ENCODE measurements around the gene SPSB3. TPM values are rescaled to one million over a fixed set of nuclear protein-coding genes. Genes with fewer than 3 reads are reported as not detected.
A peak's percentile ranks its signal among the peaks of the same experiment; 100 is the strongest.

The SPSB3 gene
- total RNA-seq, 2 experiments from 2014 or later: 12.5 to 13.6 TPM

DNA sequence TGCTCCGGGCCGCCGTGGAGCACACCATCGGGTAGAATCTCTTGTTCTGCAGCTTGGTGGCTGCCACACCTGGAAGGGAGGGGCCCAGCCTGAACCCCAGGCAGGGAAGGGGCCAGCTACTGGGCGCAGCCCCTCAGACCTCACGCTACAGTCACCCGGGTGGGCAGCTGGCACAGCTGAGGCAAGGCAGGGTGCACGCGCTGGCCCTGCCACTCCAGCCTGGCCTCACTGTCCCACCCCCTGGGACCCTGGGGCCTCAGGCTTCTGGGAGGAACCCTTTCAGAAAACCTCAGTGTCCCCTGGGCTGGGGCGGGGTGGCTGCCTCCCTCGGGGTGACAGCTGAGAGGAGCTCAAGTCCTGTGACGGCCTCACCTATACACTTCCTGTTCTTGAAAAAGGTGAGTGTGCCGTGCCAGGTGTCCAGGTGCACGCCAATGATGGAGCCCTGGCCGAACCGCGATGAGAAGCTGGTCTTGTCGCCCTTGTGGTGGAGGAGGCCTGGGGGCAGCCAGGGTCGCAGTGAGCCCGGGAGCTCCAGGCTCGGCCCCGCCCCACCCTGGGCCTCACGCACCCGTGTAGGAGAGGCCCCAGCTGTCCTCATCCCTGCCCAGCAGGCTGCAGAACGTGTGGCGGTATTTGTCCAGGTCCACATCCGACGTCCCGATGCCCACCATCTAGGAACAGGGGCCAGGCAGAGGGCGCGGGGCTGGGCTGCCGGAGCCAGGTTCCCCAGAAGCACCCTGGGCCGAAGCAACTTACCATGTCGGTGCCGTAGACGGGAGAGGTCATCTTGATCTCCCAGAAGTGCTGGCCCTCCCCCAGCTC lies 4.8 kb downstream of the SPSB3 start:
- ATAC-seq: no peak
- intact Hi-C loops (cut with DNase I, micrococcal nuclease): no loop called here
- Mint-ChIP-seq H3K36me3 (ENCODE audit: low read depth) (peaks cover 6% of the 10 kb centered on the region), H3K9me3 (ENCODE audit: low read depth) (no peaks in the 10 kb centered on the region), H3K4me1 (peaks cover 13% of the 10 kb centered on the region), H3K27me3 (no peaks in the 10 kb centered on the region), H3K27ac (no peak overlapping the region), H3K4me3 (no peak overlapping the region)
- ChIA-PET POLR2A (no interaction called here), CTCF (no interaction called here)
- peak; percentile 10 for DNase-seq

DNA sequence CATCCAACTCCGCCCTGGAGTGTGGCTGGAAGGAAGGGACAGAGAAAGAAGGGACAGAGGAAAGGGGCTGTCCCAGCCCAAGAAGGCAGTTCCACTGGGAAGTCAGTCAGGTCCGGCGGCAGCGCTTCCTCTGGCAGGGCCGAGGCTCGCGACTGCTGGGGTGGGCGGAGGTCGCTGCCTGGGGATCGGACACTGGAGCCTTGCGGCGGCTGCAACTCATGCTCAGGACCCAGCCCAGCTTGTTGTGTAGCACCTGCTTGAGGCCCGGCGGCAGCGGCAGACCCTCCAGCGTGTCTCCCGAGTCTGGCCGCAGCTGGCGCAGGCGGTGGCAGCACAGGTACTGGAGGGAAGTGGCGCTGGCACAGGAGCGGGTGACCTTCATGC lies 5.4 kb downstream of the SPSB3 start:
- peaks cover 13% of the 10 kb centered on the region for H3K4me1 Mint-ChIP-seq
- no peaks in the 10 kb centered on the region for H3K9me3 Mint-ChIP-seq (ENCODE audit: low read depth)
- no peak for ATAC-seq
- H3K36me3 Mint-ChIP-seq (ENCODE audit: low read depth): peaks cover 11% of the 10 kb centered on the region
- no peaks in the 10 kb centered on the region for H3K27me3 Mint-ChIP-seq
- intact Hi-C loops (cut with DNase I, micrococcal nuclease): no loop called here
- ChIA-PET POLR2A (no interaction called here), CTCF (no interaction called here)
- H3K4me3 Mint-ChIP-seq: no peak overlapping the region
- H3K27ac Mint-ChIP-seq: no peak overlapping the region
- DNase-seq: no peak

GRCh38 chr16:1776672-1776955 lies 5.8 kb downstream of the SPSB3 start:
- POLR2A ChIA-PET: no interaction called here
- intact Hi-C loops (cut with DNase I, micrococcal nuclease): no loop called here
- Mint-ChIP-seq H3K27ac (no peak overlapping the region), H3K4me1 (peaks cover 11% of the 10 kb centered on the region), H3K36me3 (ENCODE audit: low read depth) (peaks cover 14% of the 10 kb centered on the region), H3K9me3 (ENCODE audit: low read depth) (no peaks in the 10 kb centered on the region), H3K4me3 (no peak overlapping the region), H3K27me3 (no peaks in the 10 kb centered on the region)
- CTCF ChIA-PET: no interaction called here
- peak; percentile 4 for DNase-seq
- ATAC-seq: no peak

DNA sequence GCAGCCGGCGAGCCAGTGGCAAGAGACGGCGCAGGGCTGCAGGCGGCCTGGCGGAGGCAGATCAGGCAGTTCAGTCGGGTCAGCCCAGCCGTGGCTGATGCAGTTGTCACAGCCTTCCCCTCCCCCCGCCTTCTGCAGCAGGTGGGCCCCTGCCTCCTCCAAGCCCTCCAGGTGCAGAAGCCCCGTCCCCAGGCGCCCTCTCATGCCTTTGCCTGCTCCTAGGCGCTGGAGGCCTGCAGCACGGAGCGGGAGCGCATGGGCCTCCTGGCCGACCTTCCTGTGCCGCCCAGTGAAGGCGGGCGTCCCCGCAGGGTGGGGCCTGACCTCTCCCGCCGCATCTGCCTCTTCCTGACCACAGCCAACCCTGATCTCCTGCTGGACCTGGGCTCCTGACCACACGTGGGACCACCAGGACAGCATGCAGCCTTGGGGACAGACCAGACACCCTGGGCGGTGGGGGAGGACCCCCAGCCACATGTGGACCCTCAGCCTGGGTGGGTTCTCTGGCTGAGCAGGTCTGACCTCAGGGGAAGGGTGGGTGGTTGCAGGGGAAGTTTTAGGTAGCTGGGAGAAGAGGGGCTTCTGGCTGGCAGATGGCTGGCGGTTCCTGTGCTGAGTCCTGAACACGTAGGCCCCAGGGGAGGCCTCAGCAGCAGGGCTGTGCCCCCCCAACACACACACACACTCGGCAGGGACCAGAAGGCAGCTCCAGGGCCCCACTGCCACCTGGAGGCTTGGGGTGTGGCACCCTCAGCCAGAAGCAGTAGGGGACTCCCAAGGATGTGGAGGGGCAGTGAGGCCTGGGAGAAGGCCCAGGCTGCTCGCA lies 6.3 kb downstream of the SPSB3 start:
- H3K27me3 Mint-ChIP-seq: no peaks in the 10 kb centered on the region
- ATAC-seq: no peak
- POLR2A ChIA-PET: no interaction called here
- no peaks in the 10 kb centered on the region for H3K9me3 Mint-ChIP-seq (ENCODE audit: low read depth)
- H3K4me3 Mint-ChIP-seq: no peak overlapping the region
- CTCF ChIA-PET: interaction anchor here (0.6 kb wide), 2 partner anchors 60 to 360 kb away, joined by 3 read pairs; partner anchors contain the start of gene PKD1
- intact Hi-C loops (cut with DNase I, micrococcal nuclease): no loop called here
- no peak for DNase-seq
- peaks cover 5% of the 10 kb centered on the region for H3K4me1 Mint-ChIP-seq
- H3K27ac Mint-ChIP-seq: no peak overlapping the region
- H3K36me3 Mint-ChIP-seq (ENCODE audit: low read depth): peaks cover 12% of the 10 kb centered on the region

DNA sequence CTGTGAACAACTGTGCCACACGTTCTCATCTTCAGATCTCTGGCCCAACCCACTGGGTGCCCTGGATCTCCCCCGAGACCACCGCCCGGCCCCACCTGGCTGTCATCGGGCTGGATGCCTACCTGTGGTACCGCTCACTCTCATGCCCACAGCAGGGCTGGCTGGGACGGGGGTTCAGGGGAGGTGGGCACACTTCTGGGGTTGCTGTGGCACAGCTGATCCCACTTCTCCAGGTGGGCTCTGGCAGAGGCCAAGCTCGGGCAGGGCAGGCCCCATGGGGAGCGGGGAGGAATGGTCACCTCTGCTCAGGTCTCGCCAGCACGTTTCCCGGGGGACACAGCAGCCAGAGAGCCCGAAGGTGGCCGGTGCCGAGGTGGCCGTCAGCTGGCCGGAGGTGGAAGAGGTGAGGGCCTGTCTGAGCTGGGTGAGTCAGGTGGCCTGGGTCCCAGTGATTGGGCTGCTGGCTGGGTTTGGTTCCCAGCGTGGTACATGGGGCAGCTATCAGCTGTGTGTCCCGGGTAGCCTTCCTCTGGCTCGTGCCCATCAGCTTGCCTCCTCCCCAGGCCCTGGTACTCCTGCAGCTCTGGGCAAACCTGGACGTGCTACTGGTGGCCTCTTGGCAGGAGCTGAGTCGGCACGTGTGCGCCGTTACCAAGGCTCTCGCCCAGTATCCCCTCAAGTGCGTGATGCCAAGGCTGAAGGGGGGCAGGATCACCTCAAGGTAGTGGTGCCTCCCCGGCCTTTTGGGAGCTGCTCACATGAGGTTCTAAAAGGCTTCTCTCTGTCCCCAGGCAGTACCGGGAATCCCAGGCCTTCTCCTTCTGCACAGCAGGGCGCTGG lies 7.1 kb downstream of the SPSB3 start:
- H3K9me3 Mint-ChIP-seq (ENCODE audit: low read depth): no peaks in the 10 kb centered on the region
- DNase-seq (no peak), ATAC-seq (no peak)
- intact Hi-C loops (cut with DNase I, micrococcal nuclease): no loop called here
- no peaks in the 10 kb centered on the region for H3K27me3 Mint-ChIP-seq
- H3K27ac Mint-ChIP-seq: no peak overlapping the region
- CTCF ChIA-PET: interaction anchor here (0.6 kb wide), 2 partner anchors 59 to 361 kb away, joined by 3 read pairs; partner anchors contain the start of gene PKD1
- POLR2A ChIA-PET: interaction anchor here (0.7 to 5.2 kb wide), 2 partner anchors 7 to 10 kb away, joined by 3 to 39 read pairs; partner anchors contain the start of genes NUBP2 and SPSB3
- H3K4me3 Mint-ChIP-seq: peak overlapping the region; percentile 26
- peaks cover 17% of the 10 kb centered on the region for H3K36me3 Mint-ChIP-seq (ENCODE audit: low read depth)
- peaks cover 6% of the 10 kb centered on the region for H3K4me1 Mint-ChIP-seq

DNA sequence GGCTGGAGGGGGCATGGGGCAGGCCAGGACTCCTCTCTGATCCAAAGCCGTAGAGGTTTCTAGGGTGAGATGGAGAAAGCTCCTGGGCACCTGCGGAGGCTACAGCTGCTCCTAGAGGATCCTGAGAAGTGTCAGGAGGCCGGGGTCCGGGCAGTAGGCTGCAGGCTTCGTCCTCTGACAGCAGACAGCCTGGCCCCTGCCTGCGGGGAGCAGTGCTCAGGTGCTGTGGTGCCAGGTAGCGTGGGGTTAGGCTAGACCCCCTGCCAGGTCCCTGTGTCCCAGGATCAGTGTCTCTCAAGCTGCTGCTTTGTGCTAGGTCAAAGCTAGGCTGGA lies 8.0 kb downstream of the SPSB3 start:
- no peaks in the 10 kb centered on the region for H3K27me3 Mint-ChIP-seq
- peaks cover 19% of the 10 kb centered on the region for H3K36me3 Mint-ChIP-seq (ENCODE audit: low read depth)
- intact Hi-C loops (cut with DNase I, micrococcal nuclease): loop anchor here (5.0 kb wide), 4 partner anchors 67 to 1092 kb away; partner anchors contain the start of genes GNPTG (in 1 of the 2), JMJD8 (in 1 of the 2), MAPK8IP3 (in 1 of the 2) and STUB1 (in 1 of the 2)
- ChIA-PET CTCF (interaction anchor here (1.0 kb wide), 1 partner anchor 8 kb away, joined by 5 read pairs; the partner anchor contains the start of genes NUBP2 and SPSB3), POLR2A (interaction anchor here (0.7 to 5.2 kb wide), 2 partner anchors 8 to 9 kb away, joined by 3 to 39 read pairs; partner anchors contain the start of genes NUBP2 and SPSB3)
- peak overlapping the region; percentile 94 for H3K4me3 Mint-ChIP-seq
- ATAC-seq: no peak
- H3K9me3 Mint-ChIP-seq (ENCODE audit: low read depth): no peaks in the 10 kb centered on the region
- no peak for DNase-seq
- H3K4me1 Mint-ChIP-seq: peaks cover 9% of the 10 kb centered on the region
- H3K27ac Mint-ChIP-seq: no peak overlapping the region

DNA sequence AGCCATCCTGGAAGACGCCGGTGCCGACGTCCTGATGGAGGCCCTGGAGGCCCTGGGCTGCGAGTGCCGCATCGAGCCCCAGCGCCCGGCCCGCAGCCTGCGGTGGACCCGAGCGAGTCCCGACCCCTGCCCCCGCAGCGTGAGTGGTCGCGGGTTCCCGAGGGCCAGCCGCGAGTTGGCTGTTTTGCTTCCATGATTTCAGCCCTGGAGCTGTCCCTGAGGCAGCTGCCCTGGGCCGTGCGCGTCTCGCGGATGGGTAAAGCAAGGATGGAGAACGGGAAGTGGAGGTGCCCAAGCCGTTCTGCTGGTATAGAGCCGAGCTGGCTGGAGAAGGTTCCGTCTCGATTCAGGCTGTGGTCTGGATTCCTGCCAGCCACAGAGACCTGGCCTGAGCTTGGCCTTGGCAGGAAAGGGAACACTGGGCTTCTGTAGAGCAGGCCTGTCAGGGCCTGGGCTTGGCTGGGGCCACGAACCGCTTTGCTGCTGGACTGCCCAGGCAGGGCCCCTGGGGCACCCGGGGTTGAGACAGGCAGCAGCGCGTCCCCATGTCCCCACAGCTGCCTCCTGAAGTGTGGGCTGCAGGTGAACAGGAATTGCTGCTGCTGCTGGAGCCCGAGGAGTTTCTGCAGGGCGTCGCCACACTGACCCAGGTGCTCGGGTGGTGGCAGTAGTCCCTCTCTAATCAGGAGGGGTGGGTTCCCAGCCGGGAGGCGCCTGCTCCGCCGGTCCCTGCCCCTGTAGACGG lies 8.5 kb downstream of the SPSB3 start:
- H3K27me3 Mint-ChIP-seq: no peaks in the 10 kb centered on the region
- H3K36me3 Mint-ChIP-seq (ENCODE audit: low read depth): peaks cover 19% of the 10 kb centered on the region
- ChIA-PET POLR2A (interaction anchor here (5.2 kb wide), 1 partner anchor 9 kb away, joined by 39 read pairs; the partner anchor contains the start of genes NUBP2 and SPSB3), CTCF (interaction anchor here (0.7 to 1.0 kb wide), 3 partner anchors 9 to 1238 kb away, joined by 3 to 5 read pairs (median 4); partner anchors contain the start of genes NUBP2 and SPSB3)
- H3K9me3 Mint-ChIP-seq (ENCODE audit: low read depth): no peaks in the 10 kb centered on the region
- H3K27ac Mint-ChIP-seq: peak overlapping the region; percentile 83
- ATAC-seq: peak; percentile 3
- peak overlapping the region; percentile 94 for H3K4me3 Mint-ChIP-seq
- intact Hi-C loops (cut with DNase I, micrococcal nuclease): loop anchor here (1.0 to 5.0 kb wide), 18 partner anchors 8 to 1092 kb away; partner anchors contain the start of genes MAPK8IP3 (in 2 of the 2), NUBP2 (in 2 of the 2), SPSB3 (in 2 of the 2) and CRAMP1 (in 1 of the 2)
- DNase-seq: peak; percentile 52
- peaks cover 9% of the 10 kb centered on the region for H3K4me1 Mint-ChIP-seq

GRCh38 chr16:1772908-1773702 lies 9.3 kb downstream of the SPSB3 start, which contains the start of gene MRPS34:
Gene MRPS34 (minus strand): TSS chr16:1773134. CDS start chr16:1773119, 15 bp downstream.
- Mint-ChIP-seq H3K27ac (peak within 1 kb of the TSS; percentile 99), H3K9me3 (ENCODE audit: low read depth) (no peaks in the 10 kb centered on the region), H3K4me1 (peaks cover 9% of the 10 kb centered on the region), H3K36me3 (ENCODE audit: low read depth) (peaks cover 19% of the 10 kb centered on the region), H3K4me3 (peak within 1 kb of the TSS; percentile 94), H3K27me3 (no peaks in the 10 kb centered on the region)
- POLR2A ChIA-PET: interaction anchor here (1.4 to 5.2 kb wide), 2 partner anchors 10 to 192 kb away, joined by 3 to 39 read pairs; partner anchors contain the start of genes NUBP2, RPS2 and SPSB3
- intact Hi-C loops (cut with DNase I, micrococcal nuclease): loop anchor here (1.0 to 5.0 kb wide), 18 partner anchors 9 to 1091 kb away; partner anchors contain the start of genes MAPK8IP3 (in 2 of the 2), NUBP2 (in 2 of the 2), SPSB3 (in 2 of the 2) and CRAMP1 (in 1 of the 2)
- CTCF ChIA-PET: interaction anchor here (0.7 to 2.0 kb wide), 4 partner anchors 10 to 1239 kb away, joined by 3 to 16 read pairs (median 4); partner anchors contain the start of genes NUBP2 and SPSB3
- ATAC-seq (peak; percentile 53), DNase-seq (peak; percentile 90)

DNA sequence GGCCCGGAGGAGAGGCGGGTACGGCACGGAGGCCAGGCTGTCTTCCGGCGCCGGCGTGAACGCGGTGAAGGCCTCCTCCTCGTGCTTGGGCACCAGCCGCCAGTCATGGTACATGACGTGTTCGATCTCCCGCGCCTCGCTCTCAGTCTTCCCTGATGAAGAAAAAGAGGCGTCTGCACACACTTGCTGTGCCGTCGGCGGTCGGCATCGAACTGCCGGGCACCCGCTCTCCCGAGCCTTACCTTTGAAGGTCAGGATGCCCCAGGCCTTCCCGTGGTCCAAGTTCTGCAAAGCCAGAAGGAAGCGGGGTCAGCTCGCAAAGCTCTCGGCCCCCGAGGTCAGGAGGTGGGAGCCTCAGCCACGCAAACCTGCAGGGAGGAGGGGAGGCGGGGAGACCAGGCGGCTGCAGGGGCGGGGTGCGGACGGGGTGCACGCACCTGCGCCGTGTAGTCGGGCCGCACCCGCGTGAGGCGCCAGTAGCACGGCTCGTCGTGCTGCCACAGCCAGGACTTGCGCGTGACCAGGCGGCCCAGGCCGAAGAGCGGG lies 9.9 kb downstream of the SPSB3 start, which contains the start of gene EME2:
TSS of gene EME2 (plus strand) at position 449 of the 546 bp plus-strand sequence. CDS start 418 bp downstream, outside the sequence.
- peaks cover 9% of the 10 kb centered on the region for H3K4me1 Mint-ChIP-seq
- H3K9me3 Mint-ChIP-seq (ENCODE audit: low read depth): no peaks in the 10 kb centered on the region
- ChIA-PET CTCF (interaction anchor here (1.3 to 2.0 kb wide), 2 partner anchors 10 to 65 kb away, joined by 4 to 16 read pairs; partner anchors contain the start of genes NUBP2 and SPSB3), POLR2A (interaction anchor here (1.4 to 5.2 kb wide), 2 partner anchors 10 to 192 kb away, joined by 3 to 39 read pairs; partner anchors contain the start of genes NUBP2, RPS2 and SPSB3)
- intact Hi-C loops (cut with DNase I, micrococcal nuclease): loop anchor here (2.0 to 5.0 kb wide), 9 partner anchors 65 to 1090 kb away; partner anchors contain the start of genes GNPTG (in 1 of the 2), JMJD8 (in 1 of the 2), MAPK8IP3 (in 1 of the 2) and MLST8 (in 1 of the 2)
- no peaks in the 10 kb centered on the region for H3K27me3 Mint-ChIP-seq
- H3K27ac Mint-ChIP-seq: peak within 1 kb of the TSS; percentile 99
- ATAC-seq (peak; percentile 30), DNase-seq (peak; percentile 82)
- peak within 1 kb of the TSS; percentile 94 for H3K4me3 Mint-ChIP-seq
- peaks cover 22% of the 10 kb centered on the region for H3K36me3 Mint-ChIP-seq (ENCODE audit: low read depth)

Data from activated CD4-positive, alpha-beta T cell treated with anti-CD3 and anti-CD28 coated beads for 36 hours (primary cell).